DOHH2 (cell line): ENCODE data around the gene TNFRSF4.

Experiments used
- H3F3A ChIP-seq: fragments of 200-600 bp; sonication (generic), shearing (Covaris generic); 2 replicates; pipeline ENCODE4 v1.6.0; 2016; ENCODE audit warnings: antibody characterized with exemption, mild to moderate bottlenecking; ENCODE audit not compliant: control insufficient read depth, insufficient read depth
- H3K27ac ChIP-seq: fragments of 200-600 bp; sonication (generic); 2 replicates; pipeline ENCODE4 v1.5.1; 2014; ENCODE audit warnings: low read depth, mild to moderate bottlenecking, low read length, moderate library complexity
- H3K27me3 ChIP-seq: fragments of 200-600 bp; sonication (generic); 2 replicates; pipeline ENCODE4 v1.6.1; 2014; ENCODE audit warnings: mild to moderate bottlenecking, low read length, mixed read lengths; ENCODE audit not compliant: control insufficient read depth
- H3K36me3 ChIP-seq: fragments of 200-600 bp; sonication (generic); 2 replicates; pipeline ENCODE4 v1.6.1; 2014; ENCODE audit warnings: mild to moderate bottlenecking, low read length, moderate library complexity, mixed read lengths; ENCODE audit not compliant: control insufficient read depth
- H3K4me1 ChIP-seq: fragments of 200-600 bp; sonication (generic); 2 replicates; pipeline ENCODE4 v1.6.1; 2014; ENCODE audit warnings: mild to moderate bottlenecking, low read length, mixed read lengths; ENCODE audit not compliant: control insufficient read depth
- H3K4me2 ChIP-seq: fragments of 200-600 bp; sonication (generic); 2 replicates; pipeline ENCODE4 v1.6.0; 2014; ENCODE audit warnings: mild to moderate bottlenecking, low read length, moderate library complexity
- H3K4me3 ChIP-seq: fragments of 200-600 bp; sonication (generic); 2 replicates; pipeline ENCODE4 v1.5.1; 2014; ENCODE audit warnings: mild to moderate bottlenecking, low read length, mixed read lengths
- H3K79me2 ChIP-seq: fragments of 200-600 bp; sonication (generic); 2 replicates; pipeline ENCODE4 v1.6.1; 2014; ENCODE audit warnings: mild to moderate bottlenecking, low read length, mixed read lengths; ENCODE audit not compliant: control insufficient read depth
- H3K9me2 ChIP-seq: fragments of 200-600 bp; sonication (generic); replicated peaks from 2 replicates; pipeline ENCODE4 v1.6.1; 2014; ENCODE audit warnings: mild to moderate bottlenecking, low read length, mixed read lengths; ENCODE audit not compliant: control insufficient read depth
- H3K9me3 ChIP-seq: fragments of 200-600 bp; sonication (generic); 2 replicates; pipeline ENCODE4 v1.6.1; 2014; ENCODE audit warnings: antibody characterized with exemption, low read length, mixed read lengths; ENCODE audit not compliant: control insufficient read depth, insufficient read depth
- H4K20me1 ChIP-seq: fragments of 200-600 bp; sonication (generic); 2 replicates; pipeline ENCODE4 v1.6.0; 2014; ENCODE audit warnings: low read depth, mild to moderate bottlenecking, antibody characterized with exemption, low read length, moderate library complexity; ENCODE audit not compliant: control insufficient read depth, insufficient read depth
- CTCF ChIP-seq: fragments of 200-600 bp; sonication (generic); IDR thresholded peaks from one replicate; pipeline ENCODE4 v1.5.1; 2014; ENCODE audit warnings: antibody characterized with exemption, mild to moderate bottlenecking, low read depth, low read length; ENCODE audit not compliant: poor library complexity, severe bottlenecking
- EZH2phosphoT487 ChIP-seq: fragments of 200-600 bp; sonication (generic); IDR thresholded peaks from 2 replicates; pipeline ENCODE4 v1.6.1; 2017; ENCODE audit warnings: borderline replicate concordance, mild to moderate bottlenecking, antibody characterized with exemption, low read length, moderate library complexity, mixed read lengths

TNFRSF4 gene

DNA sequence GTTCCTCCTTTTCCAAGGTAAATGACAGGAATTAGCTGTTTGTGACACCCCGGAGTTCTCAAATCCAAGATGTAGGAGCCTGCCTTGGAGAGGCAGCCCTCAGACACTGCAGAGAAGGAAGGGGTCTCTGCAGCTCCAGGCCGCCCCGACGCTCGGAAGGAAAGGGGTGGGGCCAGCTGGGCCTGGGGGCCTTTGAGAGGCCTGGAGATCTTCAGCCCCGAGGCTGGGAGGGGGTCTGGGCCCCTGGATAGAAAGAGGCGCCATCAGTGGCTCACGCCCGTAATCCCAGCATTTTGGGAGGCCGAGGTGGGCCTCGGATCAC is 6.4 kb downstream of the TNFRSF4 start:
- Histone ChIP-seq H3K4me2 (no peak overlapping the region), H3K4me3 (no peak overlapping the region)
- TF ChIP-seq CTCF = no peak
- TF ChIP-seq EZH2phosphoT487 = no peak

GRCh38 chr1:1206966-1207531 is 6.9 kb downstream of the TNFRSF4 start:
- H3K9me2 ChIP-seq = no peaks in the 10 kb centered on the region
- H3K9me3 ChIP-seq = no peaks in the 10 kb centered on the region
- H3F3A ChIP-seq = no peaks in the 10 kb centered on the region
- H3K4me2 ChIP-seq = peak overlapping the region; percentile 26; the same call in 1 of the 2 replicates
- no peaks in the 10 kb centered on the region for H3K79me2 ChIP-seq
- no peaks in the 10 kb centered on the region for H3K36me3 ChIP-seq
- H4K20me1 ChIP-seq = 0 out of 2 replicates have a peak, but pooled peaks cover 5% of the 10 kb centered on the region
- peaks cover 25% of the 10 kb centered on the region for H3K4me1 ChIP-seq
- TF ChIP-seq EZH2phosphoT487 = no peak
- TF ChIP-seq CTCF = no peak
- peaks cover 59% of the 10 kb centered on the region for H3K27me3 ChIP-seq
- H3K4me3 ChIP-seq = no peak overlapping the region
- no peak overlapping the region for H3K27ac ChIP-seq

More for the DNA sequence above, 6.4 kb downstream of the TNFRSF4 start:
- H3K9me2 ChIP-seq = no peaks in the 10 kb centered on the region
- peaks cover 59% of the 10 kb centered on the region for H3K27me3 ChIP-seq
- H3K79me2 ChIP-seq = no peaks in the 10 kb centered on the region
- no peaks in the 10 kb centered on the region for H3K36me3 ChIP-seq
- H3K4me1 ChIP-seq = peaks cover 26% of the 10 kb centered on the region
- no peak overlapping the region for H3K27ac ChIP-seq
- no peaks in the 10 kb centered on the region for H3F3A ChIP-seq
- H3K9me3 ChIP-seq = no peaks in the 10 kb centered on the region
- 0 out of 2 replicates have a peak, but pooled peaks cover 5% of the 10 kb centered on the region for H4K20me1 ChIP-seq

DNA sequence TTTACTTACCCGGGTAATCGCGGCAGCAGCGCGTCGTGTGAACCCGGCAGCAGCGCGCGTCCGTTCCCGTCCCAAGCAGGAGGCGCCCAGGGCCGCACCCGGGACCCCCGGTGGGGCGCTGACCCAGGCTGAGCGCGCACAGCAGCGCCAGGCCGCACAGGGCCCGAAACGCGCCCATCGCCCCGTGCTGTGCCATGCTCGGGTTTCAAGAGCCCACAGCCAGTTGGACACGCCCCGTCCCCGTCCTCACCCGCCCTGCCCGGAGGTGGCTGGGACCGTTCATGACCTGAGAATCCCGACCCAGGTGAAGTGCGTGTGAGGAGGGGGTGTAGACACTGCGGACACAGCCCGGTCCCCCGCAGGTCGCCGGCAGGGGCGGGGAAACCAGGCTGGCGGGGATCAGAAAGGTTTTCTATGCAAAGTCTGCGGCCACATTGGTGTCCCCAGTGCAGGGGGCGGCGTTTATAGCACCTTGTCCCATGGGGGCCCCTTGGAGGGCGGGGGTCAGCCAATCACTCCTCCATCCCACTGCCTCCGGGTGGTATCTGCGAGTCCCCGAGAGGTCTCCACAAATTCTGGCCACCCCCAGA is 7.5 kb downstream of the TNFRSF4 start, which contains the start of gene TNFRSF18:
TSS of gene TNFRSF18 (minus strand) at position 217 of the 590 bp plus-strand sequence. CDS start at position 196, 21 bp downstream.
- no peaks in the 10 kb centered on the region for H3K36me3 ChIP-seq
- H3K27ac ChIP-seq = no peak within 1 kb of the TSS
- H3K27me3 ChIP-seq = peaks cover 59% of the 10 kb centered on the region
- H3K9me3 ChIP-seq = no peaks in the 10 kb centered on the region
- H3K79me2 ChIP-seq = no peaks in the 10 kb centered on the region
- no peaks in the 10 kb centered on the region for H3F3A ChIP-seq
- H3K4me1 ChIP-seq = peaks cover 25% of the 10 kb centered on the region
- 0 out of 2 replicates have a peak, but pooled peaks cover 5% of the 10 kb centered on the region for H4K20me1 ChIP-seq
- no peak within 1 kb of the TSS for H3K4me3 ChIP-seq
- H3K4me2 ChIP-seq = peak within 1 kb of the TSS; percentile 26; the same call in 1 of the 2 replicates
- H3K9me2 ChIP-seq = no peaks in the 10 kb centered on the region
- no peak for TF ChIP-seq EZH2phosphoT487

DNA sequence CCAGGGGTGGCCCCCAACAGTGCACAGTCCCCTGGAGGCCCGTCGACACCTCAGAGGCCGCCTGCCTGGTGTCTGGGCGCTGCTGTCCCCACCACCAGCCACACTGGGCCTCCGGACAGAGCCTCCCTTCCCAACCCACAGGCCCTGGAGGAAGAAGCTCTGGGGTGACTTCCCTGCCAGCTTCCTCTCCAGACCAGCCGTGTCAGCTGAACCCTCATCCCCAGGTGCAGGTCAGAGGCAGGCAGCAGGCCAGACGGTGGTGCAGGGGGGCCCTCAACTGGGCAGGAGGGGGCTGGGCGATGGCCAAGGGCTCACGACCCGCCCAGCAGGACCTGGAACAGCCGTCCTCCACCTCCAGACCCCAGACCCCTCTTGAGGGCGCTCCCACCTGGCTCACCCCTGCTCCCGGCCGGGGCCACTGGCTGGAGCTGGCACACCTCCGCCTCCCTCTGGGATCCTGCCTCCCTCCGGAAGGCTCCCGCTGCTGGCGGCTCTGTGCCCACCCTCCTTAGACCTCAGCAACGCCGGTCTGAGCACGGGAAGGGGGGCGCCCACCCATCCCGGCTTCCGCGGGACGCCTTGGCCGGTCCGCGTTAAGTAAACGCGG is 8.1 kb downstream of the TNFRSF4 start:
- peaks cover 59% of the 10 kb centered on the region for H3K27me3 ChIP-seq
- 0 out of 2 replicates have a peak, but pooled peaks cover 5% of the 10 kb centered on the region for H4K20me1 ChIP-seq
- no peaks in the 10 kb centered on the region for H3K36me3 ChIP-seq
- H3K27ac ChIP-seq = no peak overlapping the region
- H3F3A ChIP-seq = no peaks in the 10 kb centered on the region
- TF ChIP-seq EZH2phosphoT487 = 0 out of 2 replicates have a peak, but pooled peaks have one; percentile 37
- no peak for TF ChIP-seq CTCF
- H3K79me2 ChIP-seq = no peaks in the 10 kb centered on the region
- no peaks in the 10 kb centered on the region for H3K9me2 ChIP-seq
- no peaks in the 10 kb centered on the region for H3K9me3 ChIP-seq
- H3K4me3 ChIP-seq = no peak overlapping the region
- peaks cover 25% of the 10 kb centered on the region for H3K4me1 ChIP-seq
- H3K4me2 ChIP-seq = 0 out of 2 replicates have a peak overlapping the region, but pooled peaks have one; percentile 26
